ENCODE data around the gene DPM3. TPM values are rescaled to one million over a fixed set of nuclear protein-coding genes. Genes with fewer than 3 reads are reported as not detected.
A peak's percentile ranks its signal among the peaks of the same experiment; 100 is the strongest.

The DPM3 gene
- polyA plus RNA-seq, 1 of the 3 experiments (the other 2 are of a cell fraction): 317 TPM

DNA sequence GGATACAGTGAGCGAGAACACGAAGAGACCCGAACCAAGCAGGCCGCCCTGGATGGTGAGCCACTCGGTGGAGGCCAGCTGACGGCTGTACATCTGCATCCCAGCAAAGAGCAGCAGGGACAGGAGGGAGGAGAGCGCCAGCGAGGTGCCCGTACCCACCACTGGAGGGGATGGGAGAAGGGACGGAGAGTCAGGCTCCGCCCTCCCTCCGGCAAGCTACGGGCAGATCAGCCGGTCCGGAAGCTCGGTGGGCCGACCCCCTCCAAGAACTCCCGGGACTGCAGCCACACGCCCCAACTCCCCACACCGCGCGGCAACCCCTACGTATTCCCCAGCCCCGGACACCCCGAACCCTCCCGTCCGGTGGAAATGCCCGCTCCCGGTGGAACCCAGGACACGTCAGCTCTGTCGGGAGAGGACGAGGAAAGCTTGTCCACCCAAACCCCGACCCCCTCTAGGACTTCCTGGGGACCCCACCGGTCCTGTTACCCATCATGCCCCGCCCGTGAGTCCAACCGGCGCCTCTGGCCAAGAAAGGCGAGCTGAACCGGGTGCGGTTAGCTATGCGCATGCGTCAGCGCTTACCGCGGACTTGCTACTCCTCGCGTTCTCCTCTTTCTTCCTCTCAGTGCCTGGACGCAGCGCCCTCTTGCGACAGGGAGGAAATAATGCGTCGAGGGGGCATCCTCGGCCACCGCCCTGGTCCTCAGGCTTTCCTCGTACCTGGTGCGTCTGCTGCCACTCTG lies 32.6 kb upstream of the DPM3 start, which contains the start of gene KRTCAP2:
TSS of gene KRTCAP2 (minus strand) at position 573 of the 746 bp plus-strand sequence. CDS start at position 493, 80 bp downstream.
- no peaks in the 10 kb centered on the region for H3K9me3 ChIP-seq
- CTCF ChIA-PET: interaction anchor here (0.6 to 14.8 kb wide), 45 partner anchors 8 to 585 kb away, joined by 3 to 496 read pairs (median 4); partner anchors contain the start of genes ADAM15, DPM3, EFNA1 and ENTREP3
- TF ChIP-seq, protein P1, sequence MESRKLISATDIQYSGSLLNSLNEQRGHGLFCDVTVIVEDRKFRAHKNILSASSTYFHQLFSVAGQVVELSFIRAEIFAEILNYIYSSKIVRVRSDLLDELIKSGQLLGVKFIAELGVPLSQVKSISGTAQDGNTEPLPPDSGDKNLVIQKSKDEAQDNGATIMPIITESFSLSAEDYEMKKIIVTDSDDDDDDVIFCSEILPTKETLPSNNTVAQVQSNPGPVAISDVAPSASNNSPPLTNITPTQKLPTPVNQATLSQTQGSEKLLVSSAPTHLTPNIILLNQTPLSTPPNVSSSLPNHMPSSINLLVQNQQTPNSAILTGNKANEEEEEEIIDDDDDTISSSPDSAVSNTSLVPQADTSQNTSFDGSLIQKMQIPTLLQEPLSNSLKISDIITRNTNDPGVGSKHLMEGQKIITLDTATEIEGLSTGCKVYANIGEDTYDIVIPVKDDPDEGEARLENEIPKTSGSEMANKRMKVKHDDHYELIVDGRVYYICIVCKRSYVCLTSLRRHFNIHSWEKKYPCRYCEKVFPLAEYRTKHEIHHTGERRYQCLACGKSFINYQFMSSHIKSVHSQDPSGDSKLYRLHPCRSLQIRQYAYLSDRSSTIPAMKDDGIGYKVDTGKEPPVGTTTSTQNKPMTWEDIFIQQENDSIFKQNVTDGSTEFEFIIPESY (IDR thresholded peaks at IDR 0.05; ENCODE audit: borderline replicate concordance, low read depth): peak; percentile 70; the same call in 1 of the 2 replicates
- peak; percentile 70 for TF ChIP-seq GABPA (IDR thresholded peaks at IDR 0.05; ENCODE audit: low read depth)
- TF ChIP-seq ELF1 (IDR thresholded peaks at IDR 0.05): peak; percentile 69
- TF ChIP-seq, protein P2, sequence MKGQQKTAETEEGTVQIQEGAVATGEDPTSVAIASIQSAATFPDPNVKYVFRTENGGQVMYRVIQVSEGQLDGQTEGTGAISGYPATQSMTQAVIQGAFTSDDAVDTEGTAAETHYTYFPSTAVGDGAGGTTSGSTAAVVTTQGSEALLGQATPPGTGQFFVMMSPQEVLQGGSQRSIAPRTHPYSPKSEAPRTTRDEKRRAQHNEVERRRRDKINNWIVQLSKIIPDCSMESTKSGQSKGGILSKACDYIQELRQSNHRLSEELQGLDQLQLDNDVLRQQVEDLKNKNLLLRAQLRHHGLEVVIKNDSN (IDR thresholded peaks at IDR 0.05; ENCODE audit: borderline replicate concordance, low read depth): no peak; the same call in 1 of the 2 replicates
- peak; percentile 80 for TF ChIP-seq TAF1 (IDR thresholded peaks at IDR 0.05; ENCODE audit: borderline replicate concordance, low read depth, low read length)
- TF ChIP-seq FOXJ3 (CRISPR knock-in tag; IDR thresholded peaks at IDR 0.05): no peak
- peak; percentile 49; the same call in 1 of the 2 replicates for TF ChIP-seq MXI1 (IDR thresholded peaks at IDR 0.05; ENCODE audit: low read depth, low read length)
- TF ChIP-seq, protein P3, sequence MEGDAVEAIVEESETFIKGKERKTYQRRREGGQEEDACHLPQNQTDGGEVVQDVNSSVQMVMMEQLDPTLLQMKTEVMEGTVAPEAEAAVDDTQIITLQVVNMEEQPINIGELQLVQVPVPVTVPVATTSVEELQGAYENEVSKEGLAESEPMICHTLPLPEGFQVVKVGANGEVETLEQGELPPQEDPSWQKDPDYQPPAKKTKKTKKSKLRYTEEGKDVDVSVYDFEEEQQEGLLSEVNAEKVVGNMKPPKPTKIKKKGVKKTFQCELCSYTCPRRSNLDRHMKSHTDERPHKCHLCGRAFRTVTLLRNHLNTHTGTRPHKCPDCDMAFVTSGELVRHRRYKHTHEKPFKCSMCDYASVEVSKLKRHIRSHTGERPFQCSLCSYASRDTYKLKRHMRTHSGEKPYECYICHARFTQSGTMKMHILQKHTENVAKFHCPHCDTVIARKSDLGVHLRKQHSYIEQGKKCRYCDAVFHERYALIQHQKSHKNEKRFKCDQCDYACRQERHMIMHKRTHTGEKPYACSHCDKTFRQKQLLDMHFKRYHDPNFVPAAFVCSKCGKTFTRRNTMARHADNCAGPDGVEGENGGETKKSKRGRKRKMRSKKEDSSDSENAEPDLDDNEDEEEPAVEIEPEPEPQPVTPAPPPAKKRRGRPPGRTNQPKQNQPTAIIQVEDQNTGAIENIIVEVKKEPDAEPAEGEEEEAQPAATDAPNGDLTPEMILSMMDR (IDR thresholded peaks at IDR 0.05): peak; percentile 91
- no peak for TF ChIP-seq EZH2phosphoT487 (IDR thresholded peaks at IDR 0.05; ENCODE audit: borderline replicate concordance, low read depth)
- no peak for TF ChIP-seq EP300 (IDR thresholded peaks at IDR 0.05; ENCODE audit: borderline replicate concordance in 1 of 2, low read depth in 1 of 2, low read length in 1 of 2)
- no peak for TF ChIP-seq YY1 (IDR thresholded peaks at IDR 0.05; ENCODE audit: low read depth)
- peak; percentile 94 for TF ChIP-seq POLR2AphosphoS5 (IDR thresholded peaks at IDR 0.05; ENCODE audit: low read depth, low read length)
- TF ChIP-seq NRF1 (IDR thresholded peaks at IDR 0.05; ENCODE audit: low read depth, low read length): peak; percentile 95
- TF ChIP-seq, protein P4, sequence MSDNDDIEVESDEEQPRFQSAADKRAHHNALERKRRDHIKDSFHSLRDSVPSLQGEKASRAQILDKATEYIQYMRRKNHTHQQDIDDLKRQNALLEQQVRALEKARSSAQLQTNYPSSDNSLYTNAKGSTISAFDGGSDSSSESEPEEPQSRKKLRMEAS (IDR thresholded peaks at IDR 0.05; ENCODE audit: low read depth): no peak
- TF ChIP-seq, protein P5, sequence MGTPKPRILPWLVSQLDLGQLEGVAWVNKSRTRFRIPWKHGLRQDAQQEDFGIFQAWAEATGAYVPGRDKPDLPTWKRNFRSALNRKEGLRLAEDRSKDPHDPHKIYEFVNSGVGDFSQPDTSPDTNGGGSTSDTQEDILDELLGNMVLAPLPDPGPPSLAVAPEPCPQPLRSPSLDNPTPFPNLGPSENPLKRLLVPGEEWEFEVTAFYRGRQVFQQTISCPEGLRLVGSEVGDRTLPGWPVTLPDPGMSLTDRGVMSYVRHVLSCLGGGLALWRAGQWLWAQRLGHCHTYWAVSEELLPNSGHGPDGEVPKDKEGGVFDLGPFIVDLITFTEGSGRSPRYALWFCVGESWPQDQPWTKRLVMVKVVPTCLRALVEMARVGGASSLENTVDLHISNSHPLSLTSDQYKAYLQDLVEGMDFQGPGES (IDR thresholded peaks at IDR 0.05; ENCODE audit: low read depth, low read length): no peak
- no peak; the same call in 1 of the 2 replicates for TF ChIP-seq NFIC (IDR thresholded peaks at IDR 0.05; ENCODE audit: borderline replicate concordance)
- peak; percentile 82; the same call in 1 of the 2 replicates for TF ChIP-seq SIN3A (IDR thresholded peaks at IDR 0.05; ENCODE audit: borderline replicate concordance, low read depth, low read length)
- no peak; the same call in 1 of the 2 replicates for TF ChIP-seq TCF12 (IDR thresholded peaks at IDR 0.05)
- TF ChIP-seq RAD21 (IDR thresholded peaks at IDR 0.05; ENCODE audit: low read length): no peak
- TF ChIP-seq, protein P6, sequence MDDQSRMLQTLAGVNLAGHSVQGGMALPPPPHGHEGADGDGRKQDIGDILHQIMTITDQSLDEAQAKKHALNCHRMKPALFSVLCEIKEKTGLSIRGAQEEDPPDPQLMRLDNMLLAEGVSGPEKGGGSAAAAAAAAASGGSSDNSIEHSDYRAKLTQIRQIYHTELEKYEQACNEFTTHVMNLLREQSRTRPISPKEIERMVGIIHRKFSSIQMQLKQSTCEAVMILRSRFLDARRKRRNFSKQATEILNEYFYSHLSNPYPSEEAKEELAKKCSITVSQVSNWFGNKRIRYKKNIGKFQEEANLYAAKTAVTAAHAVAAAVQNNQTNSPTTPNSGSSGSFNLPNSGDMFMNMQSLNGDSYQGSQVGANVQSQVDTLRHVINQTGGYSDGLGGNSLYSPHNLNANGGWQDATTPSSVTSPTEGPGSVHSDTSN (IDR thresholded peaks at IDR 0.05): no peak; the same call in 1 of the 2 replicates
- TF ChIP-seq FOXM1 (IDR thresholded peaks at IDR 0.05; ENCODE audit: low read depth): no peak
- peak; percentile 89 for TF ChIP-seq CHD2 (IDR thresholded peaks at IDR 0.05; ENCODE audit: low read length, partially characterized antibody)
- no peak for TF ChIP-seq SMC3 (IDR thresholded peaks at IDR 0.05; ENCODE audit: low read depth, low read length)
- TF ChIP-seq RXRA (IDR thresholded peaks at IDR 0.05; ENCODE audit: borderline replicate concordance, low read depth): no peak
- TF ChIP-seq RCOR1 (IDR thresholded peaks at IDR 0.05; ENCODE audit: low read length): peak; percentile 34; the same call in 1 of the 2 replicates
- no peak for TF ChIP-seq RFX5 (IDR thresholded peaks at IDR 0.05; ENCODE audit: low read length)
- H3K4me2 ChIP-seq: peak within 1 kb of the TSS; percentile 94
- H2AFZ ChIP-seq (ENCODE audit: low read depth): peak within 1 kb of the TSS; percentile 80
- no peaks in the 10 kb centered on the region for H3K9me2 ChIP-seq
- H3K4me3 ChIP-seq (ENCODE audit: low read depth in 2 of 2, low read length in 1 of 2): peak within 1 kb of the TSS; percentile 75 to 93
- H3K79me2 ChIP-seq (ENCODE audit: insufficient read depth): peaks cover 41% of the 10 kb centered on the region
- DNase-seq: peak; percentile 94
- H3K27me3 ChIP-seq (ENCODE audit: insufficient read depth): no peaks in the 10 kb centered on the region
- no peaks in the 10 kb centered on the region for H4K20me1 ChIP-seq (ENCODE audit: insufficient read depth)
- H3K27ac ChIP-seq (ENCODE audit: low read depth in 2 of 2, low read length in 1 of 2): peak within 1 kb of the TSS; percentile 92
- POLR2A ChIA-PET: interaction anchor here (0.7 to 1.6 kb wide), 8 partner anchors 21 to 122 kb away, joined by 3 to 12 read pairs (median 4); partner anchors contain the start of genes ADAM15, CLK2, DPM3 and SLC50A1
- peaks cover 19 to 32% of the 10 kb centered on the region in 2 experiments for H3K36me3 ChIP-seq (replicated peaks in 1 of 2; ENCODE audit: control insufficient read depth in 1 of 2, insufficient read depth in 2 of 2, low read length in 1 of 2)
- H3F3A ChIP-seq (replicated peaks; ENCODE audit: insufficient read depth): peaks cover 48% of the 10 kb centered on the region
- 2% methylated on average over 12 of the region's 57 CpGs for WGBS (ENCODE audit: low lambda C conversion rate)
- H3K9ac ChIP-seq: peak within 1 kb of the TSS; percentile 96
- H3K4me1 ChIP-seq (ENCODE audit: control insufficient read depth in 1 of 2, insufficient read depth in 2 of 2, low read depth in 1 of 2, low read length in 1 of 2): peaks cover 0 to 33% of the 10 kb centered on the region in 2 experiments; a peak in 3 of 4 replicates

Measured in SK-N-SH (cell line).